IPS-15b (cell line): ENCODE data around the gene VAC14.

Source experiments
- H3K27me3 ChIP-seq: one replicate; pipeline ENCODE4 v1.6.1; 2013; ENCODE audit warnings: low read length; ENCODE audit not compliant: control insufficient read depth, insufficient read depth
- H3K36me3 ChIP-seq: one replicate; pipeline ENCODE4 v1.6.1; 2013; ENCODE audit warnings: low read length; ENCODE audit not compliant: control insufficient read depth, insufficient read depth
- H3K4me1 ChIP-seq: one replicate; pipeline ENCODE4 v1.6.1; 2013; ENCODE audit warnings: mild to moderate bottlenecking, low read length; ENCODE audit not compliant: control insufficient read depth, insufficient read depth
- H3K4me3 ChIP-seq: one replicate; pipeline ENCODE4 v1.5.1; 2013; ENCODE audit warnings: low read depth, low read length
- H3K9ac ChIP-seq: one replicate; pipeline ENCODE4 v1.6.1; 2013; ENCODE audit warnings: low read depth, mild to moderate bottlenecking, low read length
- H3K9me3 ChIP-seq: one replicate; pipeline ENCODE4 v1.6.1; 2013; ENCODE audit warnings: mild to moderate bottlenecking, low read length; ENCODE audit not compliant: control insufficient read depth, insufficient read depth

The VAC14 gene

DNA sequence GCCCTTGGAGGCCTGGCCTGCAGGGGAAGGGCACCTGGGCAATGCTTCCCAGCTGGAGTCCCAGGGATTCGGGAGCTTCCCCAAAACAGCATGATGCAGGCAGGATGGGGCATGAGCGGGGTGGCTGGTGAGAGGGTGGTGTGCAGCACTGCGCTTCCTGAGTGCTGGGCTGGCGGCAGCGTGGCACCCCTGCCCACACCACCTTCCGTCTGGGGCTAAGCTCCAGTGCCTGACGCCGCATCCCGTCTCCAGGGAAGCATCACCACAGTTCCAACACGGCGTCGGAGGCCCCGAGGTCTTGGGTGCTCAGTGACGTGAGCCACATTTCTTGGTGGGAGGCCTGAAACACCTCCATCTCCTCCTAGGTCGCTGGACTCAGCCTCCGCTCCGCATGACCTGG, 101.3 kb downstream of the VAC14 start:
- Histone ChIP-seq H3K9ac (no peak overlapping the region), H3K9me3 (no peaks in the 10 kb centered on the region), H3K27me3 (no peaks in the 10 kb centered on the region), H3K4me3 (no peak overlapping the region), H3K36me3 (peaks cover 17% of the 10 kb centered on the region), H3K4me1 (peaks cover 6% of the 10 kb centered on the region)

- peaks cover 19% of the 10 kb centered on the region for H3K36me3 ChIP-seq
- no peaks in the 10 kb centered on the region for H3K9me3 ChIP-seq
- H3K4me1 ChIP-seq = peaks cover 8% of the 10 kb centered on the region
- H3K27me3 ChIP-seq = no peaks in the 10 kb centered on the region
- H3K9ac ChIP-seq = no peak overlapping the region
- H3K4me3 ChIP-seq = no peak overlapping the region
These were observed 102.1 kb downstream of the VAC14 start for GRCh38 chr16:70698901-70699300.

- Histone ChIP-seq H3K4me3 (no peak overlapping the region), H3K4me1 (peaks cover 8% of the 10 kb centered on the region), H3K36me3 (peaks cover 19% of the 10 kb centered on the region), H3K9me3 (no peaks in the 10 kb centered on the region), H3K27me3 (no peaks in the 10 kb centered on the region), H3K9ac (no peak overlapping the region)
These were observed 103.3 kb downstream of the VAC14 start for GRCh38 chr16:70697594-70698170.

DNA sequence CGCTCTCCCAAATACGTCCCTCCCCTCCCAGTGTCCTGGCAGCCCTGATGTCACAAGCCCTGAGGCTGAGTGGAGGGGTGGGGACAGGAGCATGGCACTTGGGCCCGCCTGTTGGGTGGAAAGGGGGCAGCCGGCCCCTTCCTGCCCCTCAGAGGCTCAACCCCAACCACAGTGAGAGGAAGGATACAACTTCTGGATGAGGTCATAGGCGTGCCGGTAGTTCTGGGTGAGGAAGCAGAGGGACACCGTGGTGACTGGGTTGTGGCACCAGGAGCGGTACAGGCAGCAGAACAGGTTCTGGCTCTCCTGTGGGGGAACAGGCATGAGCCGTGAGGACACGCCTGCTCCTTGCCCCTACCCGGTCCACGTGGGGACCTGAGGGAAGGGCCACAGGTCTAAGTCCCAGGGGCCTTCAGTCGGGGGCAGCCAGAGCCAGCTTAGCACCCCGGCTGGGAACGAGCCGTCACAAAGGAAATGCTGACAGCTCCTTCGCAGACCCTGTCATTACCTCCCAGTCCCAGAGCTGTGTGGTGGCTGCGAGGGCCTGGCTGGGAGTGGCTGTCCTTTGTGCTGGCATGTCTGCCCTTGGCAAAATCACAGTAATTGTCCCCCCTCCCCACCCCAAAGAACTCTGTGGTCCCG, 103.9 kb downstream of the VAC14 start:
- Histone ChIP-seq H3K4me1 (peaks cover 8% of the 10 kb centered on the region), H3K9me3 (no peaks in the 10 kb centered on the region), H3K36me3 (peaks cover 24% of the 10 kb centered on the region), H3K27me3 (no peaks in the 10 kb centered on the region), H3K9ac (no peak overlapping the region), H3K4me3 (no peak overlapping the region)

DNA sequence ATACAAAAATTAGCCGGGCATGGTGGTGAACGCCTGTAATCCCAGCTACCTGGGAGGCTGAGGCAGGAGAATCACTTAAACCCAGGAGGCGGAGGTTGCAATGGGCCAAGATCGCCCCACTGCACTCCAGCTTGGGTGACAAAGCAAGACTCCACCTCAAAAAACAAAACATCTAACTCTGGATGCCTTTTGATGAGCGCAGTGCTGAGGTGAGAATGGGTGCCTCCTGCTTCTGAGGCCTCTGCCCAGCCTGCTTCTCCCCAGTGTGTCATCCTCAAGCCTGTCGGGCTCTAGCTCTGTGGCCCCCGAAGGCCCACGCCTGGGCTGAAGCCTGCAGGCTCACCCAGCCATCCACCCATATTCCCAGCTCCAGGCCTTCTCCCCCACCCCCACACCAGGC, 104.6 kb downstream of the VAC14 start:
- Histone ChIP-seq H3K4me1 (peaks cover 8% of the 10 kb centered on the region), H3K27me3 (no peaks in the 10 kb centered on the region), H3K36me3 (peaks cover 24% of the 10 kb centered on the region), H3K4me3 (no peak overlapping the region), H3K9me3 (no peaks in the 10 kb centered on the region), H3K9ac (no peak overlapping the region)

- Histone ChIP-seq H3K4me3 (no peak overlapping the region), H3K27me3 (no peaks in the 10 kb centered on the region), H3K36me3 (peaks cover 24% of the 10 kb centered on the region), H3K4me1 (peaks cover 8% of the 10 kb centered on the region), H3K9ac (peak overlapping the region; percentile 47), H3K9me3 (no peaks in the 10 kb centered on the region)
These were observed 105.5 kb downstream of the VAC14 start for GRCh38 chr16:70695331-70696070.

GRCh38 chr16:70694868-70695218, 106.1 kb downstream of the VAC14 start:
- H3K4me1 ChIP-seq = peaks cover 8% of the 10 kb centered on the region
- H3K9ac ChIP-seq = no peak overlapping the region
- no peaks in the 10 kb centered on the region for H3K27me3 ChIP-seq
- H3K36me3 ChIP-seq = peaks cover 24% of the 10 kb centered on the region
- no peak overlapping the region for H3K4me3 ChIP-seq
- H3K9me3 ChIP-seq = no peaks in the 10 kb centered on the region

- Histone ChIP-seq H3K9me3 (no peaks in the 10 kb centered on the region), H3K4me3 (no peak overlapping the region), H3K27me3 (no peaks in the 10 kb centered on the region), H3K9ac (no peak overlapping the region), H3K4me1 (peaks cover 8% of the 10 kb centered on the region), H3K36me3 (peaks cover 24% of the 10 kb centered on the region)
These were observed 106.7 kb downstream of the VAC14 start for GRCh38 chr16:70694088-70694867.

- Histone ChIP-seq H3K27me3 (no peaks in the 10 kb centered on the region), H3K4me1 (peaks cover 8% of the 10 kb centered on the region), H3K36me3 (peaks cover 18% of the 10 kb centered on the region), H3K4me3 (no peak overlapping the region), H3K9me3 (no peaks in the 10 kb centered on the region), H3K9ac (no peak overlapping the region)
These were observed 107.9 kb downstream of the VAC14 start for GRCh38 chr16:70692873-70693671.

DNA sequence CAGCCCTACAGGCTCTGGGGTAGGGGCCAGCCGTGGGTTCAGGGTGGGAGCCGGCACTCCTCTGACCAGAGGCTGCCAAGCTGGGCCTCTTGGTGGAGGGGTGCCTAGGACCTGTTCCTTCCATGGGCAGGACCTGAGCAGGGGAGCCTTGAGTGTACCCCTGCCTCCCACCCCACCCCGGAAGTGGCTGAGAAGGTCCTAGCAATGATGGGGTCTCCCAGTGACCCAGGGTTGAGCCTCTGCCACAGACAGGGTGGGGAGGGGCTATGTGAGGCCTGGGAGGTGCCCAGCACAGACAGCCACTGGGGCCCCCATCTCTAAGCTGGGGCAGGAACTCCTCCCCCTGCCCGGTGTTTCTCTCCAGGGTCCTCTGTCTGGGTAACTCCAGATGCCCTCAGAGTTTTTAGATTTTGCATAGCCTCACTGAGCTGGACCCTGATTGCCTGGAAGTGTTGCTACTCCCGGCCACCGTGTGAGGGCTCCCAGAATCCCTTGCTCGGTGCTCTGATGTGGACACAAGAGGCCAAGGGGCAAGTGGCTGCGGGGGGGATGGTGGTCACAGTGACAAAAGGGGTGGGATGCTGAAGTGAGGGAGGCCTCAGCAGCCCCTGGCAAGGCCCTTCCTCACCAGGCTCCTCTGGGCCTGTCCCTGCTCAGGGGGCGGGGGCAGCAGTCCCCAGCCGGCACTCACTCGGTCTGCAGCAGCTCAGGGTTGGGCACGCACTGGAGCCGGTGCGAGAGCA, 108.7 kb downstream of the VAC14 start:
- peaks cover 8% of the 10 kb centered on the region for H3K4me1 ChIP-seq
- H3K4me3 ChIP-seq = no peak overlapping the region
- no peak overlapping the region for H3K9ac ChIP-seq

More for the DNA sequence above, 108.7 kb downstream of the VAC14 start:
- H3K9me3 ChIP-seq = no peaks in the 10 kb centered on the region
- H3K27me3 ChIP-seq = no peaks in the 10 kb centered on the region
- peaks cover 11% of the 10 kb centered on the region for H3K36me3 ChIP-seq
